Smooth muscle cell (in vitro differentiated cells): ENCODE data around the gene MLLT1. TPM values are rescaled to one million over a fixed set of nuclear protein-coding genes. Genes with fewer than 3 reads are reported as not detected.

Experiments
- DNase-seq: peaks from one replicate; lab custom pipeline; 2025; ENCODE audit not compliant: unreplicated experiment; lab: John Stamatoyannopoulos, UW
- H2AFZ ChIP-seq: fragments of 200-600 bp; sonication (generic); 2 replicates; pipeline ENCODE4 v1.6.0; 2016; ENCODE audit warnings: antibody characterized with exemption, low read depth, mild to moderate bottlenecking
- H3F3A ChIP-seq: fragments of 200-600 bp; sonication (generic); 2 replicates; pipeline ENCODE4 v1.6.0; 2017; ENCODE audit warnings: antibody characterized with exemption, low read depth
- H3K27ac ChIP-seq: fragments of 200-600 bp; sonication (generic); 2 replicates; pipeline ENCODE4 v1.5.1; 2016; ENCODE audit warnings: low read depth, mild to moderate bottlenecking
- H3K27me3 ChIP-seq: fragments of 200-600 bp; sonication (generic); 2 replicates; pipeline ENCODE4 v1.6.1; 2016; ENCODE audit warnings: low read depth, mild to moderate bottlenecking
- H3K36me3 ChIP-seq: fragments of 200-600 bp; sonication (generic); 2 replicates; pipeline ENCODE4 v1.5.1; 2016; ENCODE audit warnings: low read depth
- H3K4me1 ChIP-seq: fragments of 200-600 bp; sonication (generic); 2 replicates; pipeline ENCODE4 v1.5.1; 2016; ENCODE audit warnings: low read depth
- H3K4me2 ChIP-seq: fragments of 200-600 bp; sonication (generic); 2 replicates; pipeline ENCODE4 v1.6.0; 2016; ENCODE audit warnings: mild to moderate bottlenecking
- H3K4me3 ChIP-seq: fragments of 200-600 bp; sonication (generic); 2 replicates; pipeline ENCODE4 v1.5.1; 2016; ENCODE audit warnings: mild to moderate bottlenecking
- H3K79me2 ChIP-seq: fragments of 200-600 bp; sonication (generic); 2 replicates; pipeline ENCODE4 v1.6.0; 2016; ENCODE audit warnings: low read depth, mild to moderate bottlenecking
- H3K9ac ChIP-seq: fragments of 200-600 bp; sonication (generic); 2 replicates; pipeline ENCODE4 v1.6.0; 2016; ENCODE audit warnings: low read depth
- H3K9me3 ChIP-seq: fragments of 200-600 bp; sonication (generic); replicated peaks from 2 replicates; pipeline ENCODE4 v1.5.1; 2016; ENCODE audit warnings: low read depth
- H4K20me1 ChIP-seq: fragments of 200-600 bp; sonication (generic); 2 replicates; pipeline ENCODE4 v1.6.0; 2016; ENCODE audit warnings: low read depth
- WGBS: methylation state at CpG from one replicate; pipeline ENCODE4 v1.1.7; 2016; ENCODE audit warnings: low lambda C conversion rate; 5-methylcytosine and 5-hydroxymethylcytosine counted together
- polyA plus RNA-seq: library from polyadenylated mRNA; unstranded; fragments of >200 nt; fragmentation: Nextera tagmentation; extraction: Ambion mirVana; gene quantifications from 2 replicates; pipeline ENCODE4 v1.2.1, GENCODE V29; 2016
- total RNA-seq: library from RNA; depleted of rRNA; stranded (reverse); fragments of >200 nt; gene quantifications from 2 replicates; pipeline ENCODE4 v1.2.3, GENCODE V29; 2014
- TF ChIP-seq, protein P1 (sequence below): fragments of 200-600 bp; sonication (generic); IDR thresholded peaks from 2 replicates; pipeline ENCODE4 v1.5.1; 2017; ENCODE audit warnings: borderline replicate concordance, mild to moderate bottlenecking, antibody characterized with exemption; ENCODE audit not compliant: insufficient read depth, poor library complexity, severe bottlenecking

Gene MLLT1
- total and polyA plus RNA-seq, 2 experiments from 2014 or later = 18.8 to 27.3 TPM

DNA sequence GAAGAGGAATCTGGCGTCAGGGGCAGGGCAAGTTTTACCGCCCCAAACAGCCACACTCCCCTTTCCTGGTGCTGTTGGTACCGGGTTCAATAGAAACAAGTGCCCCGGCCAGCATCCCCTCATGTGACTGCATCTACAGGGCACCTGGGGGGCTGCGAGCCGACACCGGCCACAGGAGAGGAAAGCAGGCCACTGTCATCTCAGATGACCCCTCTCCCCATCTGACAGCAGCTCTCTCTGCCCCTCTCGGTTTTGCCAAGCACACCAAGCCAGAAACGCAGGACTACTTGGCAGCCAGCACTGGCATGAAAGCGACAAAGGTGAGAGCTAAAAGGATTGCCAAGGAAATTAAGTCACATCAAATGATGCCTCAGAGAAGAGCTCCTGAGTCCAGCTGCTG, 37.1 kb downstream of the MLLT1 start:
- no peak for DNase-seq
- H3K36me3 ChIP-seq = no peaks in the 10 kb centered on the region
- H3K9ac ChIP-seq = no peak overlapping the region
- no peak overlapping the region for H2AFZ ChIP-seq
- H3K27ac ChIP-seq = no peak overlapping the region
- H3F3A ChIP-seq = no peaks in the 10 kb centered on the region
- H3K79me2 ChIP-seq = peaks cover 99% of the 10 kb centered on the region
- H3K4me1 ChIP-seq = no peaks in the 10 kb centered on the region
- 94% methylated on average over 10 of the region's 10 CpGs for WGBS
- H4K20me1 ChIP-seq = peaks cover 93% of the 10 kb centered on the region
- no peaks in the 10 kb centered on the region for H3K9me3 ChIP-seq
- TF ChIP-seq, protein P1, sequence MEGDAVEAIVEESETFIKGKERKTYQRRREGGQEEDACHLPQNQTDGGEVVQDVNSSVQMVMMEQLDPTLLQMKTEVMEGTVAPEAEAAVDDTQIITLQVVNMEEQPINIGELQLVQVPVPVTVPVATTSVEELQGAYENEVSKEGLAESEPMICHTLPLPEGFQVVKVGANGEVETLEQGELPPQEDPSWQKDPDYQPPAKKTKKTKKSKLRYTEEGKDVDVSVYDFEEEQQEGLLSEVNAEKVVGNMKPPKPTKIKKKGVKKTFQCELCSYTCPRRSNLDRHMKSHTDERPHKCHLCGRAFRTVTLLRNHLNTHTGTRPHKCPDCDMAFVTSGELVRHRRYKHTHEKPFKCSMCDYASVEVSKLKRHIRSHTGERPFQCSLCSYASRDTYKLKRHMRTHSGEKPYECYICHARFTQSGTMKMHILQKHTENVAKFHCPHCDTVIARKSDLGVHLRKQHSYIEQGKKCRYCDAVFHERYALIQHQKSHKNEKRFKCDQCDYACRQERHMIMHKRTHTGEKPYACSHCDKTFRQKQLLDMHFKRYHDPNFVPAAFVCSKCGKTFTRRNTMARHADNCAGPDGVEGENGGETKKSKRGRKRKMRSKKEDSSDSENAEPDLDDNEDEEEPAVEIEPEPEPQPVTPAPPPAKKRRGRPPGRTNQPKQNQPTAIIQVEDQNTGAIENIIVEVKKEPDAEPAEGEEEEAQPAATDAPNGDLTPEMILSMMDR = no peak
- H3K4me3 ChIP-seq = no peak overlapping the region
- no peaks in the 10 kb centered on the region for H3K27me3 ChIP-seq
- H3K4me2 ChIP-seq = no peak overlapping the region

GRCh38 chr19:6241680-6242377, 37.9 kb downstream of the MLLT1 start:
- no peaks in the 10 kb centered on the region for H3K36me3 ChIP-seq
- no peak for DNase-seq
- H3K79me2 ChIP-seq = peaks cover 99% of the 10 kb centered on the region
- H3K27ac ChIP-seq = no peak overlapping the region
- H2AFZ ChIP-seq = no peak overlapping the region
- 92% methylated on average over 23 of the region's 25 CpGs for WGBS
- H3K9ac ChIP-seq = no peak overlapping the region
- no peak overlapping the region for H3K4me2 ChIP-seq
- no peak overlapping the region for H3K4me3 ChIP-seq
- peaks cover 99% of the 10 kb centered on the region for H4K20me1 ChIP-seq
- TF ChIP-seq, protein P1 = no peak
- no peaks in the 10 kb centered on the region for H3K9me3 ChIP-seq
- H3K27me3 ChIP-seq = no peaks in the 10 kb centered on the region
- no peaks in the 10 kb centered on the region for H3K4me1 ChIP-seq
- no peaks in the 10 kb centered on the region for H3F3A ChIP-seq

DNA sequence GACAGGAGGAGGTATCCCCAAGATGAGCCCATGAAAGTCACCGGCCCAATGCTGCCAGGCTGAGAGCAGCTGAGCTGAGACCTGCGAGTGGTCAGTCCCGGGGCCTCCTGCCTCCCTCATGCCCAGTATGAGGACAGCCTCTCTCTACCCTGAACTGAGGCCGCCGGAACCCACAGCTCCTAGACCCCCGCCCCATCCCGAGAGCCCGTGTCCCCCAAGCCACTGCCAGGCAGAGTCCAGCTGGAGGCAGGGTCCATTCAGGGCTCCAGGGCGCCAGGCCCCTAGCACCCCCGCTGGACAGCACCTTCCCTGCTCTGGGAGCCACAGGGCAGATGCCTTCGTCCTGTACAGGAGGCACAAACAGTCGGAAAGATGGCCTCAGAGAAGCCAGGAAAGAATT, 38.7 kb downstream of the MLLT1 start:
- no peak overlapping the region for H3K27ac ChIP-seq
- H2AFZ ChIP-seq = no peak overlapping the region
- 83% methylated on average over 10 of the region's 12 CpGs for WGBS
- H3K4me1 ChIP-seq = no peaks in the 10 kb centered on the region
- peaks cover 100% of the 10 kb centered on the region for H4K20me1 ChIP-seq
- TF ChIP-seq, protein P1 = no peak
- H3K27me3 ChIP-seq = no peaks in the 10 kb centered on the region
- no peak overlapping the region for H3K4me2 ChIP-seq
- no peak overlapping the region for H3K9ac ChIP-seq
- peaks cover 99% of the 10 kb centered on the region for H3K79me2 ChIP-seq
- H3K4me3 ChIP-seq = no peak overlapping the region
- H3F3A ChIP-seq = no peaks in the 10 kb centered on the region
- no peak for DNase-seq
- no peaks in the 10 kb centered on the region for H3K9me3 ChIP-seq
- no peaks in the 10 kb centered on the region for H3K36me3 ChIP-seq
